Bronchial epithelial cell (primary cell): ENCODE data around the gene SOX18. TPM values are rescaled to one million over a fixed set of nuclear protein-coding genes. Genes with fewer than 3 reads are reported as not detected.

Experiments used
- DNase-seq: peaks from one replicate; pipeline ENCODE4 v3.0.0-alpha.2; 2010; ENCODE audit warnings: low read depth
- FAIRE-seq: peaks from 2 replicates; lab custom pipeline; 2011; peaks lifted over from hg19 to GRCh38; lab: Jason Lieb, UNC
- H3K27me3 ChIP-seq: 2 replicates; pipeline ENCODE4 v1.5.1; 2011; ENCODE audit warnings: low read length; ENCODE audit not compliant: control insufficient read depth, insufficient read depth
- H3K36me3 ChIP-seq: 2 replicates; pipeline ENCODE4 v1.5.1; 2011; ENCODE audit warnings: low read length; ENCODE audit not compliant: control insufficient read depth, insufficient read depth
- H3K4me3 ChIP-seq: 2 replicates; pipeline ENCODE4 v1.5.1; 2011; ENCODE audit warnings: mild to moderate bottlenecking, low read depth, low read length, control low read depth
- total RNA-seq: library from RNA; depleted of rRNA; stranded (reverse); fragments of >200 nt; gene quantifications from 2 replicates; pipeline ENCODE4 v1.2.1, GENCODE V29; 2014
- TF ChIP-seq, protein P1 (sequence below): IDR thresholded peaks from 2 replicates; pipeline ENCODE4 v1.5.1; 2011; ENCODE audit warnings: mild to moderate bottlenecking, moderate library complexity, low read length, control low read depth, inconsistent platforms; ENCODE audit not compliant: insufficient read depth, severe bottlenecking

The SOX18 gene
- total RNA-seq, 1 donor from 2014 or later, result not detected

- TF ChIP-seq, protein P1, sequence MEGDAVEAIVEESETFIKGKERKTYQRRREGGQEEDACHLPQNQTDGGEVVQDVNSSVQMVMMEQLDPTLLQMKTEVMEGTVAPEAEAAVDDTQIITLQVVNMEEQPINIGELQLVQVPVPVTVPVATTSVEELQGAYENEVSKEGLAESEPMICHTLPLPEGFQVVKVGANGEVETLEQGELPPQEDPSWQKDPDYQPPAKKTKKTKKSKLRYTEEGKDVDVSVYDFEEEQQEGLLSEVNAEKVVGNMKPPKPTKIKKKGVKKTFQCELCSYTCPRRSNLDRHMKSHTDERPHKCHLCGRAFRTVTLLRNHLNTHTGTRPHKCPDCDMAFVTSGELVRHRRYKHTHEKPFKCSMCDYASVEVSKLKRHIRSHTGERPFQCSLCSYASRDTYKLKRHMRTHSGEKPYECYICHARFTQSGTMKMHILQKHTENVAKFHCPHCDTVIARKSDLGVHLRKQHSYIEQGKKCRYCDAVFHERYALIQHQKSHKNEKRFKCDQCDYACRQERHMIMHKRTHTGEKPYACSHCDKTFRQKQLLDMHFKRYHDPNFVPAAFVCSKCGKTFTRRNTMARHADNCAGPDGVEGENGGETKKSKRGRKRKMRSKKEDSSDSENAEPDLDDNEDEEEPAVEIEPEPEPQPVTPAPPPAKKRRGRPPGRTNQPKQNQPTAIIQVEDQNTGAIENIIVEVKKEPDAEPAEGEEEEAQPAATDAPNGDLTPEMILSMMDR, result no peak
- peaks cover 5% of the 10 kb centered on the region for H3K36me3 ChIP-seq
- no peak for DNase-seq
- FAIRE-seq, result no peak
- no peaks in the 10 kb centered on the region for H3K27me3 ChIP-seq
- H3K4me3 ChIP-seq, result no peak overlapping the region
These were observed 26.1 kb upstream of the SOX18 start for GRCh38 chr20:64075556-64075955.

GRCh38 chr20:64074963-64075362 lies 25.5 kb upstream of the SOX18 start:
- no peak overlapping the region for H3K4me3 ChIP-seq
- peaks cover 5% of the 10 kb centered on the region for H3K36me3 ChIP-seq
- no peaks in the 10 kb centered on the region for H3K27me3 ChIP-seq
- no peak for FAIRE-seq
- DNase-seq, result no peak
- TF ChIP-seq, protein P1, result no peak

DNA sequence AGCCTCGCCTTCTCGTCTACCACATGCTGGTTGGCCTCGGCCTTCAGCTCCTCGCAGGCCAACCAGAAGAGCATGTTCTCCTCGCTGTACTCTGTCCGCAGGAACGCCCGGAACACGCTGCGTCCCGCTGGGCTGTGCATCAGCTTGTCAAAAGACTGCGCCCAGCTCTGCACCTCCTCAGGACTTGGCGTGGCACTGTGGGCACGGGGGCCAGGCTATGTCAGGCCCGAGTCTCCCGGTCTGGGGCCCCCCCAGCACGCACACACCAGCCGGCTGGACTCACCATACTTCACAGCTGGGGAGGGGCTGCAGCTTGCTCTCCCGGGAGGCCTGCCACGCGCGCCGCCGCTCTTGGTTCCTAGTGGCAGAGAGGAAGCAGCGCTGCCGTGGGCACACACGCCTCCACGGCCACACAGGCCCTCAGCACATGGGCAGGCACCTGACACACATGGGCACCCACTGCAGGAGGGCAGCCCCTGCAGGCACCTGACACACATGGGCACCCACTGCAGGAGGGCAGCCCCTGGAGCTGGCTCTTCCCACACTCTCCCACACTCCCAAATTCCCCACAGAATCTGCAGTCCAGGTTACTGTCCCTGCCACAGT lies 24.8 kb upstream of the SOX18 start:
- no peak for DNase-seq
- H3K36me3 ChIP-seq, result peaks cover 5% of the 10 kb centered on the region
- no peaks in the 10 kb centered on the region for H3K27me3 ChIP-seq
- no peak for FAIRE-seq
- H3K4me3 ChIP-seq, result no peak overlapping the region
- TF ChIP-seq, protein P1, result no peak

- H3K36me3 ChIP-seq, result peaks cover 5% of the 10 kb centered on the region
- FAIRE-seq (no peak), DNase-seq (no peak)
These were observed 24.2 kb upstream of the SOX18 start for GRCh38 chr20:64073476-64074183.

DNA sequence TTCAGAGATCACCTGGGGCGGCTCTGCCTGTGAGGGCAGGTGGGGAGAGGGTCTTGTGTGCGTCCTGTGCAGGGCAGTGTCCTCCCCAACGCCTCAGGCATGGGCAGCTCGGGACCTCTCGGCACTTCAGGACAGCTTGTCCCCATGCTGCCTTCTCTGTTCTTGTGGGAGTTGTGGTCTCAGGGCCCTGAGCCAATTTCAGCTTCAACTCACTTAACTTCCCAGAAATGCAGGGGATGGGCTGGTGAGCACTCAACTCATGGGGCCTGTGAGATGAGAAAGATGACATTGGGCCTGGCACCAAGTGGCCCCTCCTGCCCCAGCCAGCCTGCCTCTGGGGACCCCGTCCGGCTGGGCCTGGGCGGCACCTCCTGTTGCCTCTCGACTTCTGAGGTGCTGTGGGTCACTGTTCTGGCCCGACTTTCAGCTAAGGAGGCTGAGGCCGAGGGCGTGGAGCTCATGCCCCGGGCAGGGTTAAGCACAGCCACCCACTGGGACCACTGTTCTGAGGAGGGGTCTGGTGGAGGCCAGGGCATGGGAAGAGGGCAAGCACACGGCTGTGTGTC lies 23.1 kb upstream of the SOX18 start:
- H3K4me3 ChIP-seq, result no peak overlapping the region
- no peaks in the 10 kb centered on the region for H3K27me3 ChIP-seq
- FAIRE-seq (no peak), DNase-seq (no peak)
- H3K36me3 ChIP-seq, result peaks cover 5% of the 10 kb centered on the region
- TF ChIP-seq, protein P1, result no peak

More at GRCh38 chr20:64073476-64074183, 24.2 kb upstream of the SOX18 start:
- no peaks in the 10 kb centered on the region for H3K27me3 ChIP-seq
- TF ChIP-seq, protein P1, result no peak
- H3K4me3 ChIP-seq, result no peak overlapping the region
